HEK293 (cell line): ENCODE results near the gene INPP1.

ENCODE experiments used
- ATF2 ChIP-seq: fragments of 450-650 bp; formaldehyde crosslinking; IDR thresholded peaks from 2 replicates; pipeline ENCODE4 v1.5.1; 2016; ENCODE audit warnings: missing biosample characterization, missing genetic modification characterization, low read depth
- CTCF ChIP-seq: fragments of 450-650 bp; formaldehyde crosslinking; IDR thresholded peaks from 2 replicates; pipeline ENCODE4 v1.5.1; 2016; ENCODE audit warnings: missing biosample characterization, missing genetic modification characterization
- MYNN ChIP-seq: fragments of 450-650 bp; formaldehyde crosslinking; IDR thresholded peaks from 2 replicates; pipeline ENCODE4 v1.5.1; 2016; ENCODE audit warnings: missing biosample characterization, missing genetic modification characterization, borderline replicate concordance
- PBX3 ChIP-seq: sonication (generic); formaldehyde crosslinking; IDR thresholded peaks from 2 replicates; pipeline ENCODE4 v1.8.1; 2022; ENCODE audit warnings: mild to moderate bottlenecking, moderate library complexity, missing genetic modification reagents
- TCF7L2 ChIP-seq: IDR thresholded peaks from 2 replicates; pipeline ENCODE4 v1.6.1; 2011; ENCODE audit warnings: low read depth, mild to moderate bottlenecking, inconsistent platforms, low read length, moderate library complexity, borderline replicate concordance
- ZBTB11 ChIP-seq: fragments of 450-650 bp; formaldehyde crosslinking; conservative IDR thresholded peaks from 2 replicates; pipeline ENCODE4 v1.5.1; 2016; ENCODE audit warnings: low read depth, missing biosample characterization, missing genetic modification characterization
- ZNF16 ChIP-seq: fragments of 450-650 bp; formaldehyde crosslinking; IDR thresholded peaks from 2 replicates; pipeline ENCODE4 v1.5.1; 2016; ENCODE audit warnings: low read depth, missing biosample characterization, missing genetic modification characterization
- ZNF274 ChIP-seq, 2 experiments: fragments of 200-500 bp in 1 of 2; fragments of 450-650 bp in 1 of 2; sonication (Bioruptor generic) in 1 of 2; formaldehyde crosslinking in 1 of 2; IDR thresholded peaks; 2 replicates each; pipeline versions ENCODE4 v1.5.1 to v1.6.1; 2014 to 2016; ENCODE audit warnings: borderline replicate concordance in 1 of 2, inconsistent platforms in 1 of 2, low read length in 1 of 2, missing biosample characterization in 1 of 2, missing genetic modification characterization in 1 of 2
- ZNF398 ChIP-seq: fragments of 450-650 bp; formaldehyde crosslinking; IDR thresholded peaks from 2 replicates; pipeline ENCODE4 v1.5.1; 2017; ENCODE audit warnings: missing biosample characterization, missing genetic modification characterization
- ZNF449 ChIP-seq: fragments of 450-650 bp; formaldehyde crosslinking; IDR thresholded peaks from 2 replicates; pipeline ENCODE4 v1.5.1; 2017; ENCODE audit warnings: missing biosample characterization, mild to moderate bottlenecking, missing genetic modification characterization, moderate library complexity
- ZNF501 ChIP-seq: fragments of 450-650 bp; formaldehyde crosslinking; IDR thresholded peaks from 2 replicates; pipeline ENCODE4 v1.5.1; 2016; ENCODE audit warnings: missing biosample characterization, missing genetic modification characterization
- ZNF626 ChIP-seq: fragments of 450-650 bp; sonication (Bioruptor Pico); formaldehyde crosslinking; IDR thresholded peaks from 2 replicates; pipeline ENCODE4 v1.5.1; 2018; ENCODE audit warnings: missing biosample characterization, missing genetic modification characterization, inconsistent platforms

DNA sequence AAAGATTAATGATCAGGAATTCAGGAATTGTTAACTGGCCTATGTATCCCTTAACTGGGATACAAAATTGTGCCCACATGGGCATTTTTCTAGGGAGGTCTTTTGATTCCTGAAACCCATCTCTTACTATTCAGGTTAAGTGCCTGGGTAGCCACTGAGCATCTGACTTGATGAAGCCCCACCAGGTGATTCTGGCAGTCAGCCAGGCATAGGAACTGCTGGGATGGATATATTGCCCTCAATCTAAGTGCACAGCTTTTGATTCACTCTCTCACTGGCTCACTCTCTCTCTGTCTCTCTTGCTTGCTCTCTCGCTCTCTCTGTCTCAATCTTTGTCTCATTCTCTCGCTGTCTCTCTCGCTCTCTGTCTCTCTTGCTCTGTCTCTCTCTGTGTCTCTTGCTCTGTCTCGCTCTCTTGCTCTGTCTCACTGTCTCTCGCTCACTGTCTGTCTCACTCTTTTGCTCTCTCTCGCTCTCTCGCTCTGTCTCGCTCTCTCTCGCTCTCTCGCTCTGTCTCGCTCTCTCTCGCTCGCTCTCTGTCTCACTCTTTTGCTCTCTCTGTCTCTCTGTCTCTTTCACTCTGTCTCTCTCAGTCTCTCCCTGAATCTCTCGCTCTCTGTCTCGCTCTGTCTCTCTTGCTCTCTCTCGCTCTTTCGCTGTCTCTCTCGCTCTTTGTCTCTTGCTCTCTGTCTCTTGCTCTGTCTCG is 22.3 kb downstream of the INPP1 start:
- TF ChIP-seq ZBTB11 (tag by site-specific recombination) (no peak), CTCF (tag by site-specific recombination) (no peak), ATF2 (tag by site-specific recombination) (no peak), ZNF501 (no peak), PBX3 (CRISPR knock-in tag) (no peak), TCF7L2 (no peak), ZNF274 (IDR thresholded peaks at IDR 0.05; ENCODE audit: low read length) (no peak), ZNF274 (tag by site-specific recombination; IDR thresholded peaks at IDR 0.05; ENCODE audit: borderline replicate concordance) (no peak), ZNF449 (peak; percentile 53; the same call in 1 of the 2 replicates), MYNN (no peak), ZNF16 (tag by site-specific recombination) (no peak), ZNF626 (tag by site-specific recombination) (no peak), ZNF398 (tag by site-specific recombination) (no peak)
